OCI-LY3 (cell line): ENCODE data around the gene FLNB.

Experiments
- H2AFZ ChIP-seq: fragments of 200-600, 300-600 bp; shearing (Covaris generic); 2 replicates; pipeline ENCODE4 v1.6.0; 2014; ENCODE audit warnings: antibody characterized with exemption, low read depth, low read length
- H3K27ac ChIP-seq: fragments of 200-600, 300-600 bp; sonication (generic); 2 replicates; pipeline ENCODE4 v1.5.1; 2014; ENCODE audit warnings: mild to moderate bottlenecking, low read length, moderate library complexity, mixed read lengths
- H3K27me3 ChIP-seq: fragments of 200-600, 300-600 bp; sonication (generic); 2 replicates; pipeline ENCODE4 v1.6.1; 2014; ENCODE audit warnings: low read depth, low read length, mixed read lengths
- H3K36me3 ChIP-seq: fragments of 200-600, 300-600 bp; sonication (generic); replicated peaks from 2 replicates; pipeline ENCODE3; 2014; ENCODE audit warnings: low read depth, low read length, mixed read lengths
- H3K4me1 ChIP-seq: fragments of 300-600, 200-600 bp; sonication (generic); 2 replicates; pipeline ENCODE4 v1.6.1; 2014; ENCODE audit warnings: low read length, mixed read lengths
- H3K4me2 ChIP-seq: fragments of 200-600, 300-600 bp; sonication (generic); 2 replicates; pipeline ENCODE4 v1.6.1; 2014; ENCODE audit warnings: low read length, mixed read lengths
- H3K4me3 ChIP-seq: fragments of 300-600, 200-600 bp; sonication (generic); 2 replicates; pipeline ENCODE4 v1.5.1; 2014; ENCODE audit warnings: antibody characterized with exemption, mild to moderate bottlenecking, low read length, moderate library complexity
- H3K79me2 ChIP-seq: fragments of 300-600, 200-600 bp; shearing (Covaris generic); 2 replicates; pipeline ENCODE4 v1.6.1; 2014; ENCODE audit warnings: mild to moderate bottlenecking, low read length, mixed read lengths
- H3K9ac ChIP-seq: fragments of 300-600, 200-600 bp; shearing (Covaris generic); 2 replicates; pipeline ENCODE4 v1.6.0; 2014; ENCODE audit warnings: mild to moderate bottlenecking, low read length, moderate library complexity
- H3K9me3 ChIP-seq: fragments of 200-600, 300-600 bp; shearing (Covaris generic); 2 replicates; pipeline ENCODE4 v1.6.1; 2014; ENCODE audit warnings: low read length, mixed read lengths; ENCODE audit not compliant: insufficient read depth
- H4K20me1 ChIP-seq: fragments of 200-600, 300-600 bp; sonication (generic); 2 replicates; pipeline ENCODE4 v1.6.1; 2016; ENCODE audit warnings: low read length, mixed read lengths; ENCODE audit not compliant: insufficient read depth
- EZH2phosphoT487 ChIP-seq: fragments of 200-600 bp; shearing (Covaris generic); IDR thresholded peaks from 2 replicates; pipeline ENCODE4 v1.6.1; 2018; ENCODE audit warnings: antibody characterized with exemption, mixed run types, low read depth
- TF ChIP-seq, protein P1 (sequence below): fragments of 200-600, 300-600 bp; sonication (generic); IDR thresholded peaks from 2 replicates; pipeline ENCODE4 v1.5.1; 2014; ENCODE audit warnings: antibody characterized with exemption, low read length, low read depth

The FLNB gene

DNA sequence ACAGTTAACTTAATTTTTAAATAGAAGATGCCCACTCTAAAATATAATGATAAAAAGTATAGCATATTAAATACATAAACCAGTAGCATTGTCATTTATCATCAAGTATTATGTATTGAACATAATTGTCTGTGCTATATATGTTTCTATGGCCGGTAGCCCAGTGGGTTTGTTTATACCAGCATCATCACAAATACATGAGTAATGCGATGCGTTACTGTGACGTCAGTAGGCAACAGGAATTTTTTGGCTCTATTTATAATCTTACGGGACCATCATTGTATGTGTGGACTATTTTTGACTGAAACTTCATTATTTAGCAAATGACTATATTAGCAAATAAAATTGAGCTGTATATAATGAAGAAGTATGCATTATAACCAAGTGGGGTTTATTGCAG is 82.1 kb downstream of the FLNB start:
- Histone ChIP-seq H3K27ac (no peak overlapping the region), H3K9ac (no peak overlapping the region), H2AFZ (no peak overlapping the region), H3K36me3 (no peaks in the 10 kb centered on the region), H3K79me2 (no peaks in the 10 kb centered on the region), H4K20me1 (no peaks in the 10 kb centered on the region), H3K4me2 (no peak overlapping the region), H3K4me1 (no peaks in the 10 kb centered on the region), H3K27me3 (no peaks in the 10 kb centered on the region), H3K4me3 (no peak overlapping the region), H3K9me3 (no peaks in the 10 kb centered on the region)
- TF ChIP-seq, protein P1, sequence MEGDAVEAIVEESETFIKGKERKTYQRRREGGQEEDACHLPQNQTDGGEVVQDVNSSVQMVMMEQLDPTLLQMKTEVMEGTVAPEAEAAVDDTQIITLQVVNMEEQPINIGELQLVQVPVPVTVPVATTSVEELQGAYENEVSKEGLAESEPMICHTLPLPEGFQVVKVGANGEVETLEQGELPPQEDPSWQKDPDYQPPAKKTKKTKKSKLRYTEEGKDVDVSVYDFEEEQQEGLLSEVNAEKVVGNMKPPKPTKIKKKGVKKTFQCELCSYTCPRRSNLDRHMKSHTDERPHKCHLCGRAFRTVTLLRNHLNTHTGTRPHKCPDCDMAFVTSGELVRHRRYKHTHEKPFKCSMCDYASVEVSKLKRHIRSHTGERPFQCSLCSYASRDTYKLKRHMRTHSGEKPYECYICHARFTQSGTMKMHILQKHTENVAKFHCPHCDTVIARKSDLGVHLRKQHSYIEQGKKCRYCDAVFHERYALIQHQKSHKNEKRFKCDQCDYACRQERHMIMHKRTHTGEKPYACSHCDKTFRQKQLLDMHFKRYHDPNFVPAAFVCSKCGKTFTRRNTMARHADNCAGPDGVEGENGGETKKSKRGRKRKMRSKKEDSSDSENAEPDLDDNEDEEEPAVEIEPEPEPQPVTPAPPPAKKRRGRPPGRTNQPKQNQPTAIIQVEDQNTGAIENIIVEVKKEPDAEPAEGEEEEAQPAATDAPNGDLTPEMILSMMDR: no peak
- no peak for TF ChIP-seq EZH2phosphoT487

DNA sequence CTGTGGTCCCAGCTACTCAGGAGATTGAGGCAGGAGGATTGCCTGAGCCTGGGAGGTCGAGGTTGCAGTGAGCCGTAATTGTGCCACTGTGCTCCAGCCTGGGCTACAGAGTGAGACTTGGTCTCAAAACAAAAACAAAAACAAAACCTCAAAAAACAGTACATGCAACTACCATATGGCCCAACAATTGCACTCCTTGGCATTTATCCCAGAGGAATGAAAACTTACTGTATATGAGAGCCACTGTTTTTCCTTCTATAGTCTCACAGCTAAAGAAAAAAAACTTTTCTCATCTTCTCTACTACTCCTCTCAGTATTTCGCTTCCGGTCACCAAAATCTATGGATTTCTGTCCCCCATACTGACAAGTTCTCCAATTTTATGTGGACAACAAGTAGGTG is 84.3 kb downstream of the FLNB start:
- Histone ChIP-seq H2AFZ (no peak overlapping the region), H3K4me3 (no peak overlapping the region), H3K79me2 (no peaks in the 10 kb centered on the region), H3K4me1 (no peaks in the 10 kb centered on the region), H3K9ac (no peak overlapping the region), H4K20me1 (no peaks in the 10 kb centered on the region), H3K36me3 (no peaks in the 10 kb centered on the region), H3K4me2 (no peak overlapping the region), H3K9me3 (no peaks in the 10 kb centered on the region), H3K27ac (no peak overlapping the region), H3K27me3 (no peaks in the 10 kb centered on the region)
- TF ChIP-seq, protein P1: no peak
- no peak for TF ChIP-seq EZH2phosphoT487

DNA sequence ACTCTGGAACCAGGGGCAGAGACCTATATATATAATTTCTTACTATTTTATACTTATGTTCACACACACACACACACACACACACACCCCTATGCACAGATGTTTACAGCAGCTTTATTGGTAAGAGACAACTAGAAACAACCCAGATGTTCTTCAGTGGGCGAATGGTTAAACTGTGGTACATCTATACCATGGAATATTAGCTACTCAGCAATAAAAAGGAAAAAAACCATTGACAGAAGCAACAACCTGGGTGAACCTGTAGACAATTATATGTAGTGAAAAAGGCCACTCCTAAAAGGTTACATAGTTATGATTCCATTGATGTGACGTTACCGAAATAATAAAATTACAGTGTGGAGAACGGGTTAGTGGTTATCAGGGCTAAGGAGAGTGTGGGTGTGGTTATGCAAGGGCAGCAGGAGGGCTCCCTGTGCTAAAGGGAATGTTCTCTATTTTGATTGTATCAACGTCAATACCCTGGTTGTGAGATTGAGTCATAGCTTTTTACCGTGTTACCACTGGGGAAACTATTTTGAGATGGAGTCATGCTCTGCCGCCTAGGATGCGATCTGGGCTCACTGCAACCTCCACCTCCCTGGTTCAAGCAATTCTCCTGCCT is 85.5 kb downstream of the FLNB start:
- H3K27ac ChIP-seq: no peak overlapping the region
- no peaks in the 10 kb centered on the region for H3K4me1 ChIP-seq
- H3K9me3 ChIP-seq: no peaks in the 10 kb centered on the region
- H4K20me1 ChIP-seq: no peaks in the 10 kb centered on the region
- H3K4me2 ChIP-seq: no peak overlapping the region
- no peak for TF ChIP-seq EZH2phosphoT487
- TF ChIP-seq, protein P1: no peak
- no peak overlapping the region for H3K9ac ChIP-seq
- H3K4me3 ChIP-seq: no peak overlapping the region
- H2AFZ ChIP-seq: no peak overlapping the region
- H3K79me2 ChIP-seq: no peaks in the 10 kb centered on the region
- H3K27me3 ChIP-seq: no peaks in the 10 kb centered on the region
- no peaks in the 10 kb centered on the region for H3K36me3 ChIP-seq

DNA sequence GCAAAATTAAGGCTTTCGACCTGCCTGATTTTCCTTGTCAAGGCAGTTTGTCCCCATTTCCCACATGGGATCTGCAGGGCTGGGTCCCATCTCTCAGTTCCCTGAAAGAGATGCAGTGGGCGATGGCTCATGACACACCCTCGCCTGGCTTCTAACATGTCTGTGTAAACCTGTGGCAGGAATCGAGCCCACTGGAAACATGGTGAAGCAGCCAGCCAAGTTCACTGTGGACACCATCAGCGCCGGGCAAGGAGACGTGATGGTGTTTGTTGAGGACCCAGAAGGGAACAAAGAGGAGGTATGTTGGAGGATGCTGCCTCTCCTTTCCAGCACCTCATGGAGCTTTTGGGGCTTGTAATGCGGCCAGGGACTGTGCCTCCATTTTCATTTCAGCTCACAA is 86.4 kb downstream of the FLNB start:
- no peak overlapping the region for H3K4me2 ChIP-seq
- H3K4me1 ChIP-seq: no peaks in the 10 kb centered on the region
- H4K20me1 ChIP-seq: no peaks in the 10 kb centered on the region
- H3K27ac ChIP-seq: no peak overlapping the region
- no peak overlapping the region for H3K4me3 ChIP-seq
- H3K27me3 ChIP-seq: no peaks in the 10 kb centered on the region
- no peaks in the 10 kb centered on the region for H3K79me2 ChIP-seq
- no peak overlapping the region for H2AFZ ChIP-seq
- no peak overlapping the region for H3K9ac ChIP-seq
- no peaks in the 10 kb centered on the region for H3K36me3 ChIP-seq
- no peaks in the 10 kb centered on the region for H3K9me3 ChIP-seq
- TF ChIP-seq EZH2phosphoT487: no peak
- TF ChIP-seq, protein P1: no peak
